ENCODE data around the gene TPRA1.

Gene TPRA1

DNA sequence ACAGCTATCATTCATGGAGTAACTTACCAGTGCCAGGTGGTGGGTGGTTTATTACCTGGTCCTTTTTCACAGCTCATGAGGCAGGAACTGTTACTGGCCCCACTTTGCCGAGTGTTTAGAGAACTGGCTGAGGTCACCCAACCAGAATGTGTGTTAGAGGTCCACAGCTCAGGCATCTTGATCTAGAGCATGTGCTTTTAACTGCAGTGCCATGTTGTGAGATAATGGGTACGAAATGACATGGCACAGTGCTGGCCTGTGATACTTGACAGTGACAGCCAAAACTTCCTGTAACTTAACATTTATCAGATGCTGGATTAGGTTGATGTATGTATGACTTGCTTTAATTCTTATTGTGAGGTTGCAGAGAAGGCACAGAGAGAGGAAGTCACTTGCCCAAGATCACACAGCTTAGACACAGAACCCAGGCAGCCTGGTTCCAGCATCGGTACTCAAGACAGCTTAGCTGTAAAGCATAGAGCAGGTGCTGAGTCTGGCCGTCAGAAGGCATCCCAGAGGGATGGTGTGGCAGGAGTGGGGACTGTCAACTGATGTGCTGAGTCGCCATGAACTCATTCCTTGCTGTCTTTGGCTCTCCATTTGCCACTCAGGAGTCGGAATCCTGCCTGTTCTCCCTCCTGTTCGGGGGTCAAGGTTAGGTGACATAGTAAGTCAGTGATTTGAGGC lies 17.3 kb upstream of the TPRA1 start:
- no peak for TF ChIP-seq PPARA (CRISPR knock-in tag; IDR thresholded peaks at IDR 0.05; ENCODE audit: borderline replicate concordance)
- TF ChIP-seq GLIS3 (CRISPR knock-in tag; IDR thresholded peaks at IDR 0.05) = no peak
- TF ChIP-seq TCF4 (CRISPR knock-in tag; IDR thresholded peaks at IDR 0.05; ENCODE audit: borderline replicate concordance) = no peak
- TF ChIP-seq, protein P1, sequence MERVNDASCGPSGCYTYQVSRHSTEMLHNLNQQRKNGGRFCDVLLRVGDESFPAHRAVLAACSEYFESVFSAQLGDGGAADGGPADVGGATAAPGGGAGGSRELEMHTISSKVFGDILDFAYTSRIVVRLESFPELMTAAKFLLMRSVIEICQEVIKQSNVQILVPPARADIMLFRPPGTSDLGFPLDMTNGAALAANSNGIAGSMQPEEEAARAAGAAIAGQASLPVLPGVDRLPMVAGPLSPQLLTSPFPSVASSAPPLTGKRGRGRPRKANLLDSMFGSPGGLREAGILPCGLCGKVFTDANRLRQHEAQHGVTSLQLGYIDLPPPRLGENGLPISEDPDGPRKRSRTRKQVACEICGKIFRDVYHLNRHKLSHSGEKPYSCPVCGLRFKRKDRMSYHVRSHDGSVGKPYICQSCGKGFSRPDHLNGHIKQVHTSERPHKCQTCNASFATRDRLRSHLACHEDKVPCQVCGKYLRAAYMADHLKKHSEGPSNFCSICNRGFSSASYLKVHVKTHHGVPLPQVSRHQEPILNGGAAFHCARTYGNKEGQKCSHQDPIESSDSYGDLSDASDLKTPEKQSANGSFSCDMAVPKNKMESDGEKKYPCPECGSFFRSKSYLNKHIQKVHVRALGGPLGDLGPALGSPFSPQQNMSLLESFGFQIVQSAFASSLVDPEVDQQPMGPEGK (CRISPR knock-in tag; IDR thresholded peaks at IDR 0.05; ENCODE audit: borderline replicate concordance) = no peak
- TF ChIP-seq OSR1 (CRISPR knock-in tag; IDR thresholded peaks at IDR 0.05) = no peak
- no peak for TF ChIP-seq ZFP30 (CRISPR knock-in tag; IDR thresholded peaks at IDR 0.05)
- no peak for TF ChIP-seq ISL1 (CRISPR knock-in tag; IDR thresholded peaks at IDR 0.05)
- no peak for TF ChIP-seq SNAI2 (CRISPR knock-in tag; IDR thresholded peaks at IDR 0.05)
- no peak for TF ChIP-seq ESRRG (CRISPR knock-in tag; IDR thresholded peaks at IDR 0.05)
- no peak for TF ChIP-seq ZNF8 (CRISPR knock-in tag; IDR thresholded peaks at IDR 0.05)
- TF ChIP-seq ZFP3 (CRISPR knock-in tag; IDR thresholded peaks at IDR 0.05) = no peak
- TF ChIP-seq, protein P2, sequence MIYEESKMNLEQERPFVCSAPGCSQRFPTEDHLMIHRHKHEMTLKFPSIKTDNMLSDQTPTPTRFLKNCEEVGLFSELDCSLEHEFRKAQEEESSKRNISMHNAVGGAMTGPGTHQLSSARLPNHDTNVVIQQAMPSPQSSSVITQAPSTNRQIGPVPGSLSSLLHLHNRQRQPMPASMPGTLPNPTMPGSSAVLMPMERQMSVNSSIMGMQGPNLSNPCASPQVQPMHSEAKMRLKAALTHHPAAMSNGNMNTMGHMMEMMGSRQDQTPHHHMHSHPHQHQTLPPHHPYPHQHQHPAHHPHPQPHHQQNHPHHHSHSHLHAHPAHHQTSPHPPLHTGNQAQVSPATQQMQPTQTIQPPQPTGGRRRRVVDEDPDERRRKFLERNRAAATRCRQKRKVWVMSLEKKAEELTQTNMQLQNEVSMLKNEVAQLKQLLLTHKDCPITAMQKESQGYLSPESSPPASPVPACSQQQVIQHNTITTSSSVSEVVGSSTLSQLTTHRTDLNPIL (CRISPR knock-in tag; IDR thresholded peaks at IDR 0.05; ENCODE audit: low read depth) = no peak
- TF ChIP-seq, protein P3, sequence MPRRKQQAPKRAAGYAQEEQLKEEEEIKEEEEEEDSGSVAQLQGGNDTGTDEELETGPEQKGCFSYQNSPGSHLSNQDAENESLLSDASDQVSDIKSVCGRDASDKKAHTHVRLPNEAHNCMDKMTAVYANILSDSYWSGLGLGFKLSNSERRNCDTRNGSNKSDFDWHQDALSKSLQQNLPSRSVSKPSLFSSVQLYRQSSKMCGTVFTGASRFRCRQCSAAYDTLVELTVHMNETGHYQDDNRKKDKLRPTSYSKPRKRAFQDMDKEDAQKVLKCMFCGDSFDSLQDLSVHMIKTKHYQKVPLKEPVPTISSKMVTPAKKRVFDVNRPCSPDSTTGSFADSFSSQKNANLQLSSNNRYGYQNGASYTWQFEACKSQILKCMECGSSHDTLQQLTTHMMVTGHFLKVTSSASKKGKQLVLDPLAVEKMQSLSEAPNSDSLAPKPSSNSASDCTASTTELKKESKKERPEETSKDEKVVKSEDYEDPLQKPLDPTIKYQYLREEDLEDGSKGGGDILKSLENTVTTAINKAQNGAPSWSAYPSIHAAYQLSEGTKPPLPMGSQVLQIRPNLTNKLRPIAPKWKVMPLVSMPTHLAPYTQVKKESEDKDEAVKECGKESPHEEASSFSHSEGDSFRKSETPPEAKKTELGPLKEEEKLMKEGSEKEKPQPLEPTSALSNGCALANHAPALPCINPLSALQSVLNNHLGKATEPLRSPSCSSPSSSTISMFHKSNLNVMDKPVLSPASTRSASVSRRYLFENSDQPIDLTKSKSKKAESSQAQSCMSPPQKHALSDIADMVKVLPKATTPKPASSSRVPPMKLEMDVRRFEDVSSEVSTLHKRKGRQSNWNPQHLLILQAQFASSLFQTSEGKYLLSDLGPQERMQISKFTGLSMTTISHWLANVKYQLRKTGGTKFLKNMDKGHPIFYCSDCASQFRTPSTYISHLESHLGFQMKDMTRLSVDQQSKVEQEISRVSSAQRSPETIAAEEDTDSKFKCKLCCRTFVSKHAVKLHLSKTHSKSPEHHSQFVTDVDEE (CRISPR knock-in tag; IDR thresholded peaks at IDR 0.05) = no peak
- no peak for TF ChIP-seq RARB (CRISPR knock-in tag; IDR thresholded peaks at IDR 0.05)
- ATAC-seq = no peak

DNA sequence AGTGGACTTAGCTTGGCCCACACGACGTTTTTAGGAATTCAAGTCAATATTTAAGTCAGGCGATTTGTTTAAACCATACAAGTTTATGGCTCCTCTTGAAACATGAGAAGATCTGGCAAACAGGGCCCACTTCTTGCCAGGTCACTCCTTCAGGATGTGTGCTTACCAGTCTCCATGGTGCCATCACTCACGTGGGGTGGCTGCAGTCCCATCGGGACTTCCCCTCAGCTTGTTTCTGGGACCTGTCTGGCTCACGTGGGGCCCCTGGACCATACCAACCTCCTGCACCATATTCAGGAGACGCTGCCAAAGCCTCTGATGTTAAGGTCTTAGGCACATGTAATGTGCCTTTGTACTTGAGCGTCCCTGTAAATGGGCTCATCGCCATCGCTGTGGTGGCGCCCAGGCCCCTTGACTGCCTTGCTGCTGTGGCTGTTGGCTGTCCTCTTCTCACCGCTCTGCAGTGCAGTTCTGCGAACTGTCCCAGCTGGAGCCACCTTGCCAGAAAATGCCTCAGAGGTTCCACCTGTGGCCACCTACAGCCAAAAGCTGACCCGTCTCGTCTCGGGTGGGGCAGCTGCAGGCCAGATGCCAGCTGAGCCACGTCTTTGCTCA lies 16.6 kb upstream of the TPRA1 start:
- no peak for TF ChIP-seq ESRRG (CRISPR knock-in tag; IDR thresholded peaks at IDR 0.05)
- TF ChIP-seq ZNF565 (CRISPR knock-in tag; conservative IDR thresholded peaks at IDR 0.05; ENCODE audit: low read depth) = no peak
- TF ChIP-seq PPARA (CRISPR knock-in tag; IDR thresholded peaks at IDR 0.05; ENCODE audit: borderline replicate concordance) = no peak
- TF ChIP-seq TOX (CRISPR knock-in tag; IDR thresholded peaks at IDR 0.05; ENCODE audit: borderline replicate concordance) = no peak
- no peak for ATAC-seq

DNA sequence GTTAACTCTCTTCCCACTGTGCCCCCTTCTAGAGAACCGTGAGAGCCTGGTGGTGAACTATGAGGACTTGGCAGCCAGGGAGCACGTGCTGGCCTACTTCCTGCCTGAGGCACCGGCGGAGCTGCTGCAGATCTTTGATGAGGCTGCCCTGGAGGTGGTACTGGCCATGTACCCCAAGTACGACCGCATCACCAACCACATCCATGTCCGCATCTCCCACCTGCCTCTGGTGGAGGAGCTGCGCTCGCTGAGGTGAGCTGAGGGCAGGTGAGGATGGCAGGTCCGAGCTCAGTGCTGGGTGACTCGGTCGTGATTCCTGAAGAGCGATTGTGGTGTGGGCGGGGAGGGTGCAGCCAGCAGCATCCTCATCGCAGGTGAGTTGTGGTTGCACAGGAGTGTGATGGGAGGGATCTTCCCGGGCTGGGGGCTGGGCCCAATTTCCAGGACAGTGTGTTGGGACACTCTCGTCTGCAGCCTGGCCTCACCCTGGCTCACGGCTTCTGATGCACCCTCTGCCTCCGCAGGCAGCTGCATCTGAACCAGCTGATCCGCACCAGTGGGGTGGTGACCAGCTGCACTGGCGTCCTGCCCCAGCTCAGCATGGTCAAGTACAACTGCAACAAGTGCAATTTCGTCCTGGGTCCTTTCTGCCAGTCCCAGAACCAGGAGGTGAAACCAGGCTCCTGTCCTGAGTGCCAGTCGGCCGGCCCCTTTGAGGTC lies 15.7 kb upstream of the TPRA1 start:
- ATAC-seq = no peak

More for the DNA sequence above, 15.7 kb upstream of the TPRA1 start:
- TF ChIP-seq SNAI2 (CRISPR knock-in tag; IDR thresholded peaks at IDR 0.05) (no peak), ZFP3 (CRISPR knock-in tag; IDR thresholded peaks at IDR 0.05) (no peak), ZC3H10 (CRISPR knock-in tag; IDR thresholded peaks at IDR 0.05) (no peak), ESRRG (CRISPR knock-in tag; IDR thresholded peaks at IDR 0.05) (no peak), CSDC2 (CRISPR knock-in tag; IDR thresholded peaks at IDR 0.05) (no peak), TOX (CRISPR knock-in tag; IDR thresholded peaks at IDR 0.05; ENCODE audit: borderline replicate concordance) (no peak), GLIS3 (CRISPR knock-in tag; IDR thresholded peaks at IDR 0.05) (no peak), ZNF70 (CRISPR knock-in tag; IDR thresholded peaks at IDR 0.05) (no peak), ISL1 (CRISPR knock-in tag; IDR thresholded peaks at IDR 0.05) (no peak), BACH2 (CRISPR knock-in tag; IDR thresholded peaks at IDR 0.05; ENCODE audit: borderline replicate concordance) (no peak)
- TF ChIP-seq, protein P1 (CRISPR knock-in tag; IDR thresholded peaks at IDR 0.05; ENCODE audit: borderline replicate concordance) = no peak
- TF ChIP-seq, protein P3 (CRISPR knock-in tag; IDR thresholded peaks at IDR 0.05) = no peak
- TF ChIP-seq, protein P2 (CRISPR knock-in tag; IDR thresholded peaks at IDR 0.05; ENCODE audit: low read depth) = no peak
